Natural killer cell (primary cell): Measurements from ENCODE around the gene VANGL1. TPM values are rescaled to one million over a fixed set of nuclear protein-coding genes. Genes with fewer than 3 reads are reported as not detected.

Experiments used
- ATAC-seq, 3 donors: fragments of 150-1000 bp in 2 of 3; fragments of 200-7000 bp in 1 of 3; cut with Tn5 transposase; 1 replicate in 1 of 3; 2 replicates in 2 of 3; pipeline ENCODE4 v1.10.0; 2021; ENCODE audit warnings: mild to moderate bottlenecking in 2 of 3, moderate library complexity in 2 of 3
- DNase-seq, 2 donors: peaks; one replicate each; pipeline versions ENCODE4 v3.0.0 to v3.0.0-alpha.2; 2013 to 2021; ENCODE audit warnings: mixed read lengths in 1 of 2
- H3K27ac ChIP-seq: one replicate; pipeline ENCODE4 v1.5.1; 2013; ENCODE audit warnings: mild to moderate bottlenecking, low read length
- H3K27me3 ChIP-seq: one replicate; pipeline ENCODE4 v1.6.1; 2013; ENCODE audit warnings: low read length; ENCODE audit not compliant: control insufficient read depth, insufficient read depth
- H3K36me3 ChIP-seq: one replicate; pipeline ENCODE4 v1.6.1; 2013; ENCODE audit warnings: low read length; ENCODE audit not compliant: control insufficient read depth, insufficient read depth
- H3K4me1 ChIP-seq: one replicate; pipeline ENCODE4 v1.6.1; 2013; ENCODE audit warnings: low read length; ENCODE audit not compliant: control insufficient read depth, insufficient read depth
- H3K4me3 ChIP-seq: one replicate; pipeline ENCODE4 v1.5.1; 2013; ENCODE audit warnings: low read length
- H3K9me3 ChIP-seq: one replicate; pipeline ENCODE4 v1.6.1; 2013; ENCODE audit warnings: low read length; ENCODE audit not compliant: control insufficient read depth, insufficient read depth
- H3K27ac Mint-ChIP-seq, 2 donors: one replicate each; pipeline ENCODE4 v1.8.0; 2022; ENCODE audit warnings: mild to moderate bottlenecking in 2 of 2, mixed read lengths in 2 of 2, moderate library complexity in 1 of 2
- H3K27me3 Mint-ChIP-seq, 2 donors: one replicate each; pipeline ENCODE4 v1.8.0; 2022; ENCODE audit warnings: low read depth in 2 of 2, mixed read lengths in 2 of 2
- H3K36me3 Mint-ChIP-seq: one replicate; pipeline ENCODE4 v1.8.0; 2022; ENCODE audit warnings: mixed read lengths
- H3K4me1 Mint-ChIP-seq, 2 donors: one replicate each; pipeline ENCODE4 v1.8.0; 2022; ENCODE audit warnings: mixed read lengths in 2 of 2
- H3K4me3 Mint-ChIP-seq: one replicate; pipeline ENCODE4 v1.8.0; 2022; ENCODE audit warnings: mild to moderate bottlenecking, moderate library complexity, mixed read lengths
- H3K9me3 Mint-ChIP-seq, 2 donors: one replicate each; pipeline ENCODE4 v1.8.0; 2022; ENCODE audit warnings: mixed read lengths in 2 of 2
- CTCF ChIP-seq: fragments of 200-600 bp; IDR thresholded peaks from one replicate; pipeline ENCODE4 v1.8.0; 2022; ENCODE audit warnings: antibody characterized with exemption
- WGBS: methylation state at CpG from one replicate; pipeline ENCODE4 v1.1.7; 2013; ENCODE audit warnings: missing lambda C conversion rate; ENCODE audit not compliant: insufficient coverage; 5-methylcytosine and 5-hydroxymethylcytosine counted together
- intact Hi-C: fragments of 100-400 bp; cut with micrococcal nuclease; formaldehyde crosslinking; loops from one replicate; pipeline ENCODE4 v1.14.2; 2022
- total RNA-seq, 4 donors: library from RNA; stranded (reverse); fragments of 120-200 nt in 1 of 4; gene quantifications; one replicate each; pipeline versions ENCODE4 v1.2.3 to v1.2.4, GENCODE V29; 2013 to 2022

VANGL1 gene
- total RNA-seq, 3 donors from 2014 or later (not counting 1 experiment from before 2014, with no cell fraction given), result 6.4 to 14.8 (median 10.3) TPM

- intact Hi-C loops, result no loop called here
These were observed 650 bp downstream of the VANGL1 start for GRCh38 chr1:115642168-115643072.

GRCh38 chr1:115643225-115643624 lies 1.5 kb downstream of the VANGL1 start:
- no peaks in the 10 kb centered on the region for H3K36me3 ChIP-seq
- H3K36me3 Mint-ChIP-seq, result no peaks in the 10 kb centered on the region
- peaks cover 16 to 19% of the 10 kb centered on the region in 2 donors for H3K4me1 Mint-ChIP-seq
- intact Hi-C loops, result no loop called here
- H3K4me3 Mint-ChIP-seq, result peak overlapping the region; percentile 85
- H3K27ac Mint-ChIP-seq, result peak overlapping the region; percentile 62 to 82
- H3K9me3 ChIP-seq, result peaks cover 12% of the 10 kb centered on the region
- H3K4me3 ChIP-seq, result peak overlapping the region; percentile 56
- WGBS, result 83% methylated on average over 2 of the region's 4 CpGs
- peak overlapping the region; percentile 8 for H3K27ac ChIP-seq
- no peaks in the 10 kb centered on the region for H3K27me3 ChIP-seq
- no peak for TF ChIP-seq CTCF
- H3K27me3 Mint-ChIP-seq, result peaks cover 3 to 6% of the 10 kb centered on the region in 2 donors
- peaks cover 3 to 8% of the 10 kb centered on the region in 2 donors for H3K9me3 Mint-ChIP-seq
- H3K4me1 ChIP-seq, result peaks cover 18% of the 10 kb centered on the region
- no peak for ATAC-seq
- no peak for DNase-seq

More at GRCh38 chr1:115642168-115643072, 650 bp downstream of the VANGL1 start:
- Mint-ChIP-seq H3K36me3 (peaks cover under 1% of the 10 kb centered on the region), H3K4me1 (peaks cover 16 to 19% of the 10 kb centered on the region in 2 donors), H3K27me3 (peaks cover 6 to 11% of the 10 kb centered on the region in 2 donors), H3K9me3 (peaks cover 3 to 8% of the 10 kb centered on the region in 2 donors), H3K27ac (peak overlapping the region; percentile 62 to 82), H3K4me3 (peak overlapping the region; percentile 85)
- WGBS, result under 1% methylated on average over 78 of the region's 78 CpGs
- Histone ChIP-seq H3K27ac (peak overlapping the region; percentile 38), H3K4me1 (peaks cover 12% of the 10 kb centered on the region), H3K27me3 (no peaks in the 10 kb centered on the region), H3K4me3 (peak overlapping the region; percentile 56), H3K9me3 (peaks cover 12% of the 10 kb centered on the region), H3K36me3 (no peaks in the 10 kb centered on the region)
- peak; percentile 73 to 83 (median 82) for ATAC-seq
- DNase-seq, result peak; percentile 41 to 56
- no peak for TF ChIP-seq CTCF

GRCh38 chr1:115643666-115644065 lies 1.9 kb downstream of the VANGL1 start:
- intact Hi-C loops, result no loop called here
- Mint-ChIP-seq H3K27ac (peak overlapping the region in 1 of 2 donors; percentile 82), H3K27me3 (peaks cover under 1 to 2% of the 10 kb centered on the region in 2 donors), H3K36me3 (no peaks in the 10 kb centered on the region), H3K9me3 (peaks cover 3 to 5% of the 10 kb centered on the region in 2 donors), H3K4me1 (peaks cover 16 to 19% of the 10 kb centered on the region in 2 donors), H3K4me3 (peak overlapping the region; percentile 85)
- no CpG with 5 or more reads among the region's 1 CpG for WGBS
- peaks cover 22% of the 10 kb centered on the region for H3K4me1 ChIP-seq
- H3K36me3 ChIP-seq, result no peaks in the 10 kb centered on the region
- H3K27me3 ChIP-seq, result no peaks in the 10 kb centered on the region
- H3K4me3 ChIP-seq, result no peak overlapping the region
- H3K9me3 ChIP-seq, result peaks cover 11% of the 10 kb centered on the region
- no peak for TF ChIP-seq CTCF
- H3K27ac ChIP-seq, result no peak overlapping the region
- DNase-seq (no peak), ATAC-seq (no peak)
